H54 (cell line): ENCODE data around the gene SAP30.

Experiments used
- DNase-seq: peaks from one replicate; pipeline ENCODE4 v3.0.0; 2011; ENCODE audit warnings: low spot score, mixed read lengths; ENCODE audit not compliant: insufficient read length
- FAIRE-seq: peaks from 3 replicates; lab custom pipeline; 2011; peaks lifted over from hg19 to GRCh38; lab: Jason Lieb, UNC
- POLR2A ChIP-seq: IDR thresholded peaks from 2 replicates; pipeline ENCODE4 v1.6.1; 2011; ENCODE audit warnings: low read depth, mild to moderate bottlenecking, low read length

Gene SAP30

GRCh38 chr4:173370477-173371291, at the start of gene SAP30:
SAP30 (plus strand) TSS chr4:173370954; CDS start chr4:173371183, 229 bp downstream.
- no peak for FAIRE-seq
- DNase-seq = peak; percentile 56
- peak; percentile 99 for TF ChIP-seq POLR2A

GRCh38 chr4:173325007-173325736, 45.6 kb upstream of the SAP30 start:
- DNase-seq = no peak
- no peak for FAIRE-seq
- no peak for TF ChIP-seq POLR2A

GRCh38 chr4:173328236-173328901, 42.4 kb upstream of the SAP30 start:
- DNase-seq = no peak
- no peak for FAIRE-seq
- no peak for TF ChIP-seq POLR2A

- DNase-seq (no peak), FAIRE-seq (no peak)
- no peak for TF ChIP-seq POLR2A
Observed at GRCh38 chr4:173330590-173330989, 40.2 kb upstream of the SAP30 start.

GRCh38 chr4:173332021-173332487, 38.7 kb upstream of the SAP30 start:
- DNase-seq = no peak
- TF ChIP-seq POLR2A = no peak
- FAIRE-seq = no peak

- DNase-seq = no peak
- TF ChIP-seq POLR2A = no peak
- no peak for FAIRE-seq
Observed at GRCh38 chr4:173332963-173333657, 37.6 kb upstream of the SAP30 start.

- TF ChIP-seq POLR2A = no peak
- FAIRE-seq (no peak), DNase-seq (no peak)
Observed at GRCh38 chr4:173333658-173334084, 37.1 kb upstream of the SAP30 start.

- FAIRE-seq (peak; percentile 92), DNase-seq (peak; percentile 73)
- TF ChIP-seq POLR2A = peak; percentile 94
Observed at GRCh38 chr4:173334085-173334890, 36.5 kb upstream of the SAP30 start, which contains the start of gene HMGB2. HMGB2 (minus strand) TSS chr4:173334358; CDS start chr4:173333649, 709 bp downstream.

- peak; percentile 63 for DNase-seq
- TF ChIP-seq POLR2A = peak; percentile 61; the same call in 1 of the 2 replicates
- peak; percentile 83 for FAIRE-seq
Observed at GRCh38 chr4:173334891-173335752, 35.6 kb upstream of the SAP30 start.

- no peak for FAIRE-seq
- DNase-seq = no peak
- TF ChIP-seq POLR2A = no peak
Observed at GRCh38 chr4:173337463-173337862, 33.3 kb upstream of the SAP30 start.

- DNase-seq = no peak
- TF ChIP-seq POLR2A = no peak
- no peak for FAIRE-seq
Observed at GRCh38 chr4:173343832-173344397, 26.8 kb upstream of the SAP30 start.
